Stimulated activated CD4-positive, alpha-beta T cell treated with anti-CD3 and anti-CD28 coated beads, TNF-alpha, amount 100 ng/mL, for 24 hours (primary cell): ENCODE results near the gene APOC1.
"Not testable (repeated sequence)": the region's sequence is repeated elsewhere in the genome, so short reads cannot be mapped to it uniquely, and the experiment has no call there.

Experiments used
- DNase-seq, 3 experiments: peaks; one replicate each; pipeline ENCODE4 v3.0.0-alpha.2; 2020; ENCODE audit warnings: low read depth in 3 of 3

The APOC1 gene

GRCh38 chr19:44912854-44913253, 1.6 kb upstream of the APOC1 start:
- no peak for DNase-seq

- not testable (repeated sequence) for DNase-seq
Measured at GRCh38 chr19:44913512-44914432, 636 bp upstream of the APOC1 start.

- DNase-seq: no peak
Measured at GRCh38 chr19:44924243-44924725, 9.9 kb downstream of the APOC1 start.

DNA sequence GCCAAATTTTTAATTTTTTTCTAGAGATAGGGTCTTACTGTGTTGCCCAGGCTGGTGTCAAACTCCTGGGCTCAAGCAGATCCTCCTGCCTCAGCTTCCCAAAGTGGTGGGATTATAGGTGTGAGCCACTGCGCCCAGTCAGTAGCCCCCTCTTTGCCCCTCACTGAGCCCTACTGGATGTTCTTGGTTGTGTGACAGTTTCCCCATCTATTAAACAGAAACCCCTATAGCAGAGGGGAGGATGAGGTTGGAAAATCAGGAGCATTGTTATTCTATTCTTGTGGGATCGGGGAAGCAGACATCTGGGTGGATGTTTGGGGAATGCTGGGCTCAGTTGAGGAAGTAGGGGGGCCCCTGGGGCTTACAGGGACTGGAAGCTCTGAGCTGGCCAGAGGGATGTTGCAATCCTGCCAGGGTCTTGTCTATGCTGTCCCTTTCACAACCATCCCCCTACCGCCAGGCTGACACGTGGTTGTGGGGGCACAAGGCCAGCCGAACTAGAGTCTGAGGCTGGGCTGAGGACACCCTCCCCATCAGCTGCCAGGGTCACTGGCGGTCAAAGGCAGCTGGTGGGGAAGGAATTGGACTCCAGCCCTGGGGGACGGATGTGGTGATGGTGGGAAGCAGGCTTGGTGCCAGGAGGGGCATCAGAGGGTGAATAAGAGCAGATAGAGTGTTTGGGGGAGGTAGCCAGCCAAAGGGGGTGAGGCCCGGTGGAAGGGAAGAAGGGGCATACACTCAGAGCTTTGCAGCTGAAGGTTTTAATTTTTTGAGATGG, 10.9 kb downstream of the APOC1 start:
- no peak for DNase-seq

DNA sequence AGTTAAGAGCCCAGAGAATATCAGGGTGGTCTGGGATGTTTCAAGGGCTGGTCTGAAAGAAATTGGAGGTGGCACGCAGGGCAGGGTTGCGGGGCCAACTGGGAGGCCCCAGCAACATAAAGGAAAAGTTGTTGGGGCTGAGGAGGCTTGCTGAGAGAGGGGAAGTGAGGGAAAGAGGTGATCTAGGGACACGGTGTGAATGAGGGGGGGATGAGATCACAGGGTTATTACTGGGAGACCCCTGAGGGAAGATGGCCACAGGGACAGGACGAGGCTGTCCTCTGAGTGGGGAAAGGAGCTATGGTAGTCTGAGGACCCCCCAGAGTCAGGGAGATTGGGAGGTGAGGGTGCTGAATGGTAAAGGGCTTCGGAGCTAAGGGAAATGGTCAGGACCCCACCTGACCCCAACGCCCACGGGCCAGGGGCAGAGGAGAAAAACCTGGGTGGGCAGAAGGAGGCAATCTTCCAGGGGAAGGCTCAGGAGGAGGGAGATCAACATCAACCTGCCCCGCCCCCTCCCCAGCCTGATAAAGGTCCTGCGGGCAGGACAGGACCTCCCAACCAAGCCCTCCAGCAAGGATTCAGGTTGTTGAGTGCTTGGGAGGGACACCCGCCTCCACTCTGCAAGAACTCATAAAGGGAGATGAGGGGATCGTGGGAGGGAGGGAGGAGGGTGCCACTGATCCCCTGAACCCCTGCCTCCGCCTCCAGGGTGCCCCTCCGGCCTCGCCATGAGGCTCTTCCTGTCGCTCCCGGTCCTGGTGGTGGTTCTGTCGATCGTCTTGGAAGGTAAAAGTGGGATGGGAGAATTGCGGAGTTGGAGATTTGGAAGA, 12.1 kb downstream of the APOC1 start:
- not testable (repeated sequence) for DNase-seq

- DNase-seq: no peak
Measured at GRCh38 chr19:44927746-44928145, 13.3 kb downstream of the APOC1 start.

- DNase-seq: no peak
Measured at GRCh38 chr19:44930088-44930487, 15.7 kb downstream of the APOC1 start.

GRCh38 chr19:44931541-44931940, 17.1 kb downstream of the APOC1 start:
- no peak for DNase-seq

DNA sequence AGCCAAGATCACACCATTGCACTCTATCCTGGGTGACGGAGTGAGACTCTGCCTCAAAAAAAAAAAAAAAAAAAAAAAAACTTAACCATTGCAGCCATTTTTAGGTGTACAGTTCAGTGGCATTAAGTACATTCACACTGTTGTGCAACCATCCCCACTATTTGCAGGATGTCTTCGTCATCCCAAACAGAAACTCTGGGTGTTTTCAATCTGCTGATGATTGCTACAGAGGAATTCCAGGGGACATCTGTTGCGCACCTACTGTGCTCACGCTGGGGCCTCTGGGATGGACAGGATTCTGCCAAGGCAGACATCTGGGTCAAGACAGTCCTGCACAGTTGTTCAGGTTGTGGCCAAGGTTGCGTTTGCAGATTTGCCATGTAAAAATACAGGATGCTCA, 25.3 kb downstream of the APOC1 start:
- DNase-seq: no peak

GRCh38 chr19:44942067-44942571, 27.7 kb downstream of the APOC1 start, which contains the start of gene APOC4:
TSS of gene APOC4 (plus strand) at chr19:44942237. CDS start at chr19:44942278, 41 bp downstream.
- DNase-seq: no peak

DNA sequence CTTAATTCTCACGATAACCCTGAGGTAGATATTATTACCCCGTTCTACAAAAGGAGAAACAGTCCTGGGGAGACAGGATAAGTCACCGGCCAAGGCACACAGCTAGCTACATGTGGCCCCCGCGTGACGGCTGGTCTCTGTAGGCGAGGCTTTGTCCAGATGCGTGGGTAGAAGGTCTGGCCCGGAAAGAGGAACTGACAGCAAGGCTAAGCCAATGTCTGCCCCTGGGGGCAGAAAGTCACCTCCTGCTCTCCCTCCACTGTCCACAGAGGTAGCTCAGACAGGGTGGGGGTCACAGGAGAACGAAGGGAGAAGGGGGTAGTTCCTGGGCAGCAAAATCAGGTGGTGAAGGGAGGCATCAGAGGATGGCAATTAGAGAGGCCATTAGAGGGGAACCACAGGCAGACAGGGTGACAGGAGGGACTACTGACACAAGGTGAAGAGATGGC, 29.4 kb downstream of the APOC1 start:
- no peak for DNase-seq

- DNase-seq: no peak
Measured at GRCh38 chr19:44947041-44947581, 32.7 kb downstream of the APOC1 start.

GRCh38 chr19:44948237-44948636, 33.8 kb downstream of the APOC1 start:
- DNase-seq: no peak

DNA sequence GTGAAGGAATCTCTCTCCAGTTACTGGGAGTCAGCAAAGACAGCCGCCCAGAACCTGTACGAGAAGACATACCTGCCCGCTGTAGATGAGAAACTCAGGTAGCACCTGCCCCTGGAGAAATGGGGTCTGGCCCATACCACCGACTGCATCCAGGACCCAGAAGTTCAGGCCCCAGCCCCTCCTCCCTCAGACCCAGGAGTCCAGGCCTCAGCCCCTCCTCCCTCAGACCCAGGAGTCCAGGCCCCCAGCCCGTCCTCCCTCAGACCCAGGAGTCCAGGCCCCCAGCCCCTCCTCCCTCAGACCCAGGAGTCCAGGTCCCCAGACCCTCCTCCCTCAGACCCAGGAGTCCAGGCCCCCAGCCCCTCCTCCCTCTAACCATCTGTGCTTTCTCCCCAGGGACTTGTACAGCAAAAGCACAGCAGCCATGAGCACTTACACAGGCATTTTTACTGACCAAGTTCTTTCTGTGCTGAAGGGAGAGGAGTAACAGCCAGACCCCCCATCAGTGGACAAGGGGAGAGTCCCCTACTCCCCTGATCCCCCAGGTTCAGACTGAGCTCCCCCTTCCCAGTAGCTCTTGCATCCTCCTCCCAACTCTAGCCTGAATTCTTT, 34.5 kb downstream of the APOC1 start:
- DNase-seq: no peak

- no peak for DNase-seq
Measured at GRCh38 chr19:44949550-44949949, 35.1 kb downstream of the APOC1 start.

GRCh38 chr19:44951179-44952159, 37.1 kb downstream of the APOC1 start:
- peak; percentile 22 to 50 (median 28) for DNase-seq

- peak in 1 of 3 experiments; percentile 8 for DNase-seq
Measured at GRCh38 chr19:44954278-44954648, 39.9 kb downstream of the APOC1 start.

- DNase-seq: peak; percentile 92 to 97 (median 94)
Measured at GRCh38 chr19:44954649-44955504, 40.5 kb downstream of the APOC1 start, which contains the start of gene CLPTM1. TSS of gene CLPTM1 (plus strand) at chr19:44955380. CDS start at chr19:44955396, 16 bp downstream.
